WERI-Rb-1 (cell line): Measurements from ENCODE around the gene BTD.

Experiments used
- DNase-seq: peaks from one replicate; pipeline ENCODE4 v3.0.0-alpha.2; 2020
- H3K27ac ChIP-seq: fragments of 250-450 bp; sonication (Bioruptor Pico); 2 replicates; pipeline ENCODE4 v1.5.1; 2020; ENCODE audit warnings: mild to moderate bottlenecking, moderate library complexity
- H3K27me3 ChIP-seq: fragments of 250-450 bp; sonication (Bioruptor Pico); 2 replicates; pipeline ENCODE4 v1.5.1; 2021; ENCODE audit warnings: mild to moderate bottlenecking, low read depth, moderate library complexity; ENCODE audit not compliant: insufficient read depth, severe bottlenecking
- H3K36me3 ChIP-seq: fragments of 250-450 bp; sonication (Bioruptor Pico); 2 replicates; pipeline ENCODE4 v1.5.1; 2020; ENCODE audit warnings: mild to moderate bottlenecking, moderate library complexity
- H3K4me3 ChIP-seq: 2 replicates; pipeline ENCODE4 v1.5.1; 2011; ENCODE audit warnings: low read depth, mild to moderate bottlenecking, control low read depth, low read length
- H3K9me3 ChIP-seq: fragments of 250-450 bp; sonication (Bioruptor Pico); 2 replicates; pipeline ENCODE4 v1.5.1; 2021; ENCODE audit warnings: mild to moderate bottlenecking, moderate library complexity; ENCODE audit not compliant: severe bottlenecking
- TF ChIP-seq, protein P1 (sequence below): IDR thresholded peaks from 2 replicates; pipeline ENCODE4 v1.5.1; 2011; ENCODE audit warnings: low read depth, mild to moderate bottlenecking, control low read depth, inconsistent platforms, low read length

The BTD gene

DNA sequence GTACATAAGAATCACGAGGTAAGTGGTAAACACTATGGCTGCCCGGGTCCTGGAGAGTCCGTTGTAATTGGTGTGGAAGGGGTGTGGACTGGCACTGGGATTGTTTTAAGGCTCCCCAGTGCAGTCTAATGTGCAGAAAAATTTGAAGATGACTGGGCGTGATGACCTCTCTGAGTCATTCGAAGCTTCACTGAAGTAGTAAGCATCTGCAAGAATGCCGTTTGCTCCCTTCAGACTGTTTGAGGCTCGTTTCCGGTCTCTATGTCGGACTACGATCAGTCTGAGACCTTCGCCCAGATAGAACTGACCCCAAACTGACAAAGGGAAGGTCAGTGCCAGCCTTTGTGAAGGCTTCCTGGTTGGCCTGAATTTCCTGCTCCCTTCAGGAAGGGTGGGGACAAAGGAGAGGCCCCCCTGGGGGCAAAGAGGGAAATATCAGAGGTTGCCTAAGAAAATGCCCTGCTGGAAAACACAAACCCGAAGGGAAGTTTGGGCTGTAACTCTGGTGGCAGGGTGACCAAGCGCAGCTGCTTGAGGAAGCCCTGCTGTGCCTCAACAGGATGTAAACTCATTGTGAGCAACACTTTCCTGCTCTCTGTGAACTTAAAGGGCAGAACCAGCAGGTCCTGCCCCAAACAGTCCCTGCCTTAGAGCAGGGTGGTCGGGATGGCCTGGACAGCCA, 34.6 kb downstream of the BTD start:
- no peak for DNase-seq
- Histone ChIP-seq H3K36me3 (no peaks in the 10 kb centered on the region), H3K27me3 (no peaks in the 10 kb centered on the region), H3K9me3 (no peaks in the 10 kb centered on the region), H3K27ac (no peak overlapping the region), H3K4me3 (no peak overlapping the region)
- TF ChIP-seq, protein P1, sequence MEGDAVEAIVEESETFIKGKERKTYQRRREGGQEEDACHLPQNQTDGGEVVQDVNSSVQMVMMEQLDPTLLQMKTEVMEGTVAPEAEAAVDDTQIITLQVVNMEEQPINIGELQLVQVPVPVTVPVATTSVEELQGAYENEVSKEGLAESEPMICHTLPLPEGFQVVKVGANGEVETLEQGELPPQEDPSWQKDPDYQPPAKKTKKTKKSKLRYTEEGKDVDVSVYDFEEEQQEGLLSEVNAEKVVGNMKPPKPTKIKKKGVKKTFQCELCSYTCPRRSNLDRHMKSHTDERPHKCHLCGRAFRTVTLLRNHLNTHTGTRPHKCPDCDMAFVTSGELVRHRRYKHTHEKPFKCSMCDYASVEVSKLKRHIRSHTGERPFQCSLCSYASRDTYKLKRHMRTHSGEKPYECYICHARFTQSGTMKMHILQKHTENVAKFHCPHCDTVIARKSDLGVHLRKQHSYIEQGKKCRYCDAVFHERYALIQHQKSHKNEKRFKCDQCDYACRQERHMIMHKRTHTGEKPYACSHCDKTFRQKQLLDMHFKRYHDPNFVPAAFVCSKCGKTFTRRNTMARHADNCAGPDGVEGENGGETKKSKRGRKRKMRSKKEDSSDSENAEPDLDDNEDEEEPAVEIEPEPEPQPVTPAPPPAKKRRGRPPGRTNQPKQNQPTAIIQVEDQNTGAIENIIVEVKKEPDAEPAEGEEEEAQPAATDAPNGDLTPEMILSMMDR, result no peak

DNA sequence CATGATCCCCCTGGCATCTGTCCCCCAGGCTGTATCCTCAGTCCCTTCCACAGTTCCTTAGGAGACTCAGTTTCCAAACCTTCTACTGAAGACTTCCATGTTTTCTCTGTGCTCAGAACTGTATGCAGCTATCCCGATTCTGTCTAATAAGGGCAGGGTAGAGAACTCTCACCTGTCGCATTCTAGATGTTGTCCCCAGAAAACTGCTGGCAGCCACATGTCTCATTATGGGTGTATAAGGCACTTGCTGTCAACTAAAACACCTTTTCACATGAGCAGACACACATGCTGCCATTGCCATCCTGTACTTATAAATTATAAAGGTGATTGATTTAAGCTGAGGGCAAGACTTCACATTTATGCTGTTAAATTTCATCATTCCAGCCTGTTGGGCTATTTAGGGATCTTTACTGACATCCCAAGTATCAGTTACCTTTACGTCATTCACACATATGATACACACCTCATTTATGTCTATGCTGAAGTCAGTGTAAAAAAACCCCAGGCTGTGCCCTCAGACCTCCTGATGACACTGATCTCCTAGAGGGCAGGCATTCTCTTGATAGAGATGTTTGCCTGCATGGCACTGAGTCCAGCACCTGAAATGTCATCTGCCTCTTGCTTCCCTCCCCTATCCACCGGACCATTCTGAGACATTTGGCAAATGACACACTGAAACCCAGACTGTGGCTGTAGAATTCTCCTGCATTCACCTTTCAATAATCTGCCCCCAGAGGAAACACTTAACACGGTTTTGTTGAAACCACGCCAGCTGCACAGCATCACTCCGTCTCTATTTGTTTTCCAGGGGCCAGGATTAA, 35.8 kb downstream of the BTD start:
- TF ChIP-seq, protein P1, result no peak

DNA sequence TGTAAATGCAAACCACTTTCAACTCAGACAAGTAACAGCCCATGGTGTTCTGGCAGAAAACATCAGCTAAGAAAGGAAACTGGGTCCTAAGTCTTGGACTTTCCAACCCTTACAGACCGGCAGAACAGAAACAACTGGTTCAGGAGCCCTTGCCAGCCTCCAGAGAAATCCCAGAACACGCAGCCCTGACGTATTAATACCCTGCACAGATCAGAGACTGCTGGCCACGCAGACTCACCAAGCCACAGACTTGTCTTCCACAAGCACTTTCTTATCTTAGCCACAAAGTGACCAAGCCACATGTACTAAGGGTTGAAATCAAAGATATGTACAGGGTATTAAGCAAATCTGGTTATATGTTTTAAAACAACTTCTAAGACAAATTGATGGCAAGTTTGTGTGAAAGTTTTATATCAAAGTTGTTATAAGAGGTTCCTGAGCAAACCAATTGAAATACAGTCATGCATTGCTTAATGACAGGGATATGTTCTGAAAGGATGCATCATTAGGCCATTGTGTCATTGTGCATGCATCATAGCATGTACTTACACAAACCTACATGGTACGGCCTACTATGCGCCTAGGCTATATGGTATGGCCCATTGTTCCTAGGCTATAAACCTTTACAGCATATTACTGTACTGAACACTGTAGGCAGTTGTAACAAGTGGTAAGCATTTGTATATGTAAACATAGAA, 36.8 kb downstream of the BTD start:
- no peak overlapping the region for H3K27ac ChIP-seq
- H3K4me3 ChIP-seq, result no peak overlapping the region
- no peak for DNase-seq

More for the DNA sequence above, 35.8 kb downstream of the BTD start:
- H3K36me3 ChIP-seq, result no peaks in the 10 kb centered on the region
- no peak overlapping the region for H3K27ac ChIP-seq
- H3K9me3 ChIP-seq, result no peaks in the 10 kb centered on the region
- no peak for DNase-seq
- no peaks in the 10 kb centered on the region for H3K27me3 ChIP-seq
- no peak overlapping the region for H3K4me3 ChIP-seq

DNA sequence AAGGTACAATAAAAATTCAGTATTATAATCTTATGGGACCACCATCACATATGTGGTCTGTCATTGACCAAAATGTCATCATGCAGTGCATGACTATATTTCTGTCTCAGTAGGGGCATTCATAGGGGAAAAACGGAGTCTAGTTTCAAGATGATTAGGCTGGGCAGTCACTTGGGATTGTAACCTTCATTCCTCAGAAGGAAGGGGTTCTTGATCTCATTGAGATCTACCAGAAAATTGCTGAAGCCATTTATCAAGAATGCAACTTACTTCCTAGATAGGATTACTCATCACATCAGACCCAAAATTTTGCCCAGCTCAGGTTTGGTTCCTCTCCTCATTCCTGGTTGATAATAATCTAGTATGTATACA, 37.3 kb downstream of the BTD start:
- TF ChIP-seq, protein P1, result no peak
- H3K9me3 ChIP-seq, result no peaks in the 10 kb centered on the region
- H3K4me3 ChIP-seq, result no peak overlapping the region
- DNase-seq, result no peak
- H3K36me3 ChIP-seq, result no peaks in the 10 kb centered on the region
- H3K27me3 ChIP-seq, result no peaks in the 10 kb centered on the region
- no peak overlapping the region for H3K27ac ChIP-seq

More for the DNA sequence above, 36.8 kb downstream of the BTD start:
- Histone ChIP-seq H3K9me3 (no peaks in the 10 kb centered on the region), H3K27me3 (no peaks in the 10 kb centered on the region), H3K36me3 (no peaks in the 10 kb centered on the region)
- TF ChIP-seq, protein P1, result no peak

DNA sequence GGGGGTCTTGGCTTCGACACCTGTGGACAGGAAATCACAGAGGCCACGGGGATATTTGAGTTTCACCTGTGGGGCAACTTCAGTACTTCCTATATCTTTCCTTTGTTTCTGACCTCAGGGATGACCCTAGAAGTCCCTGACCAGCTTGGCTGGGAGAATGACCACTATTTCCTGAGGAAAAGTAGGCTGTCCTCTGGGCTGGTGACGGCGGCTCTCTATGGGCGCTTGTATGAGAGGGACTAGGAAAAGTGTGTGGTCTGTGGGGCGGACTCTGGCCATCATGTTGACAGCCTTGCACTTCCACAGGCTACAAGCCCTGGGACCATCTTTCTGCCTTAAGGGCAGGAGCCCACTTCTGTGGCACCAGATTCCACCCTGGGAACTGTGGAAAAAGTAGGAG, 43.7 kb downstream of the BTD start:
- TF ChIP-seq, protein P1, result no peak
- no peak for DNase-seq
- no peaks in the 10 kb centered on the region for H3K27me3 ChIP-seq
- no peaks in the 10 kb centered on the region for H3K36me3 ChIP-seq
- no peak overlapping the region for H3K4me3 ChIP-seq
- no peaks in the 10 kb centered on the region for H3K9me3 ChIP-seq
- no peak overlapping the region for H3K27ac ChIP-seq
